IPS-18a (cell line): ENCODE measurements around the gene SMIM9.

Experiments used
- H3K27ac ChIP-seq: one replicate; pipeline ENCODE4 v1.5.1; 2013; ENCODE audit warnings: low read length
- H3K27me3 ChIP-seq: one replicate; pipeline ENCODE4 v1.6.1; 2013; ENCODE audit warnings: mild to moderate bottlenecking, low read length; ENCODE audit not compliant: control insufficient read depth, insufficient read depth
- H3K36me3 ChIP-seq: one replicate; pipeline ENCODE4 v1.6.1; 2013; ENCODE audit warnings: low read depth, low read length; ENCODE audit not compliant: control insufficient read depth
- H3K4me1 ChIP-seq: one replicate; pipeline ENCODE4 v1.6.1; 2013; ENCODE audit warnings: low read depth, low read length; ENCODE audit not compliant: control insufficient read depth
- H3K4me3 ChIP-seq: one replicate; pipeline ENCODE4 v1.5.1; 2013; ENCODE audit warnings: low read length
- H3K9ac ChIP-seq: one replicate; pipeline ENCODE4 v1.6.1; 2013; ENCODE audit warnings: mild to moderate bottlenecking, low read length, moderate library complexity
- H3K9me3 ChIP-seq: one replicate; pipeline ENCODE4 v1.6.1; 2013; ENCODE audit warnings: low read depth, low read length; ENCODE audit not compliant: control insufficient read depth

The SMIM9 gene

GRCh38 chrX:154795016-154795415 lies 39.4 kb downstream of the SMIM9 start:
- peaks cover 33% of the 10 kb centered on the region for H3K9me3 ChIP-seq
- H3K36me3 ChIP-seq, result no peaks in the 10 kb centered on the region
- H3K4me1 ChIP-seq, result peaks cover 4% of the 10 kb centered on the region
- H3K27me3 ChIP-seq, result peaks cover 19% of the 10 kb centered on the region
- no peak overlapping the region for H3K27ac ChIP-seq
- H3K4me3 ChIP-seq, result no peak overlapping the region
- H3K9ac ChIP-seq, result no peak overlapping the region

- Histone ChIP-seq H3K9ac (no peak overlapping the region), H3K4me3 (no peak overlapping the region), H3K27ac (no peak overlapping the region), H3K36me3 (no peaks in the 10 kb centered on the region), H3K9me3 (peaks cover 37% of the 10 kb centered on the region), H3K4me1 (peaks cover 4% of the 10 kb centered on the region), H3K27me3 (peaks cover 16% of the 10 kb centered on the region)
These were observed 41.2 kb downstream of the SMIM9 start for GRCh38 chrX:154793084-154793795.

- no peaks in the 10 kb centered on the region for H3K4me1 ChIP-seq
- peaks cover 3% of the 10 kb centered on the region for H3K27me3 ChIP-seq
- H3K9me3 ChIP-seq, result peaks cover 39% of the 10 kb centered on the region
These were observed 42.5 kb downstream of the SMIM9 start for GRCh38 chrX:154791939-154792338.

GRCh38 chrX:154791467-154791866 lies 43.0 kb downstream of the SMIM9 start:
- Histone ChIP-seq H3K27ac (no peak overlapping the region), H3K27me3 (no peaks in the 10 kb centered on the region), H3K4me3 (no peak overlapping the region), H3K9ac (no peak overlapping the region), H3K9me3 (peaks cover 35% of the 10 kb centered on the region), H3K36me3 (no peaks in the 10 kb centered on the region), H3K4me1 (no peaks in the 10 kb centered on the region)

More at GRCh38 chrX:154791939-154792338, 42.5 kb downstream of the SMIM9 start:
- no peak overlapping the region for H3K9ac ChIP-seq
- no peak overlapping the region for H3K27ac ChIP-seq
- H3K4me3 ChIP-seq, result no peak overlapping the region
- no peaks in the 10 kb centered on the region for H3K36me3 ChIP-seq

- Histone ChIP-seq H3K9me3 (peaks cover 14% of the 10 kb centered on the region), H3K27me3 (no peaks in the 10 kb centered on the region), H3K4me3 (no peak overlapping the region), H3K9ac (no peak overlapping the region), H3K4me1 (no peaks in the 10 kb centered on the region), H3K36me3 (no peaks in the 10 kb centered on the region), H3K27ac (no peak overlapping the region)
These were observed 48.7 kb downstream of the SMIM9 start for GRCh38 chrX:154785716-154786115.

- Histone ChIP-seq H3K9me3 (peaks cover 12% of the 10 kb centered on the region), H3K36me3 (no peaks in the 10 kb centered on the region), H3K27me3 (no peaks in the 10 kb centered on the region)
These were observed 50.1 kb downstream of the SMIM9 start for GRCh38 chrX:154784149-154784995.

GRCh38 chrX:154780968-154781367 lies 53.5 kb downstream of the SMIM9 start:
- Histone ChIP-seq H3K27me3 (no peaks in the 10 kb centered on the region), H3K9me3 (peaks cover 8% of the 10 kb centered on the region), H3K36me3 (peaks cover 25% of the 10 kb centered on the region), H3K27ac (no peak overlapping the region), H3K4me1 (no peaks in the 10 kb centered on the region), H3K9ac (no peak overlapping the region), H3K4me3 (no peak overlapping the region)

More at GRCh38 chrX:154784149-154784995, 50.1 kb downstream of the SMIM9 start:
- H3K27ac ChIP-seq, result no peak overlapping the region
- no peaks in the 10 kb centered on the region for H3K4me1 ChIP-seq
- H3K4me3 ChIP-seq, result no peak overlapping the region
- H3K9ac ChIP-seq, result no peak overlapping the region

GRCh38 chrX:154779261-154779660 lies 55.2 kb downstream of the SMIM9 start:
- H3K27ac ChIP-seq, result no peak overlapping the region
- no peaks in the 10 kb centered on the region for H3K4me1 ChIP-seq
- no peaks in the 10 kb centered on the region for H3K27me3 ChIP-seq
- peaks cover 42% of the 10 kb centered on the region for H3K36me3 ChIP-seq
- peaks cover 13% of the 10 kb centered on the region for H3K9me3 ChIP-seq
- H3K9ac ChIP-seq, result no peak overlapping the region
- no peak overlapping the region for H3K4me3 ChIP-seq

- no peak overlapping the region for H3K4me3 ChIP-seq
- H3K9ac ChIP-seq, result no peak overlapping the region
- peaks cover 58% of the 10 kb centered on the region for H3K36me3 ChIP-seq
- peaks cover 13% of the 10 kb centered on the region for H3K9me3 ChIP-seq
- H3K27me3 ChIP-seq, result no peaks in the 10 kb centered on the region
- no peaks in the 10 kb centered on the region for H3K4me1 ChIP-seq
- H3K27ac ChIP-seq, result no peak overlapping the region
These were observed 57.7 kb downstream of the SMIM9 start for GRCh38 chrX:154776753-154777152.

- H3K36me3 ChIP-seq, result peaks cover 64% of the 10 kb centered on the region
These were observed 58.8 kb downstream of the SMIM9 start for GRCh38 chrX:154775419-154776349.

GRCh38 chrX:154774622-154775021 lies 59.8 kb downstream of the SMIM9 start:
- Histone ChIP-seq H3K27ac (no peak overlapping the region), H3K4me3 (no peak overlapping the region), H3K27me3 (no peaks in the 10 kb centered on the region), H3K9me3 (peaks cover 5% of the 10 kb centered on the region), H3K4me1 (no peaks in the 10 kb centered on the region), H3K9ac (no peak overlapping the region), H3K36me3 (peaks cover 66% of the 10 kb centered on the region)

More at GRCh38 chrX:154775419-154776349, 58.8 kb downstream of the SMIM9 start:
- Histone ChIP-seq H3K27ac (no peak overlapping the region), H3K9me3 (peaks cover 9% of the 10 kb centered on the region), H3K4me1 (no peaks in the 10 kb centered on the region), H3K27me3 (no peaks in the 10 kb centered on the region), H3K4me3 (no peak overlapping the region), H3K9ac (no peak overlapping the region)
